Measurements from ENCODE around the gene TLR9. TPM values are rescaled to one million over a fixed set of nuclear protein-coding genes. Genes with fewer than 3 reads are reported as not detected.

TLR9 gene
- polyA plus RNA-seq, 3 donors: 0.09 to 0.27 (median 0.17) TPM

GRCh38 chr3:52249683-52250082 lies 24.2 kb upstream of the TLR9 start:
- DNase-seq (ENCODE audit: extremely low read depth in 1 of 11, low read depth in 9 of 11, low spot score in 4 of 11): no peak

- DNase-seq (ENCODE audit: extremely low read depth in 1 of 11, low read depth in 9 of 11, low spot score in 4 of 11): no peak
Observed at GRCh38 chr3:52248816-52249547, 23.5 kb upstream of the TLR9 start.

DNA sequence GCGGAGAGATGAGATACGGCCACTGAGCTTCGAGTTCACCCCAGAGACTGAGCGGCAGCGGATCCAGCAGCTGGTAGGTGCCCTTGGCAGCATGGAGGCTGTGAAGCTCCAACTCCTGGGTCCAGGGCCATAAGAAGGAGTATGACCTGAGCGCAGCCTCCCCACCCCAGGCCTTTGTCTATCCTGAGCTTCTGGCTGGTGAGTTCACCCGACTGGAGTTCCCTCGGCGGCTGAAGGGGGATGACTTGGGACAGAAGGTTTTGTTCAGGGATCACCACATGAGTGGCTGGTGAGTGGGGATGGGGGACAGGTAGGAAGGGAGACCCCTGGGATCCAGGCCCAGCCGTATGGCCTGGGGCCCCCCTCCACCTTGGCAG lies 22.7 kb upstream of the TLR9 start:
- DNase-seq (ENCODE audit: extremely low read depth in 1 of 11, low read depth in 9 of 11, low spot score in 4 of 11): no peak

DNA sequence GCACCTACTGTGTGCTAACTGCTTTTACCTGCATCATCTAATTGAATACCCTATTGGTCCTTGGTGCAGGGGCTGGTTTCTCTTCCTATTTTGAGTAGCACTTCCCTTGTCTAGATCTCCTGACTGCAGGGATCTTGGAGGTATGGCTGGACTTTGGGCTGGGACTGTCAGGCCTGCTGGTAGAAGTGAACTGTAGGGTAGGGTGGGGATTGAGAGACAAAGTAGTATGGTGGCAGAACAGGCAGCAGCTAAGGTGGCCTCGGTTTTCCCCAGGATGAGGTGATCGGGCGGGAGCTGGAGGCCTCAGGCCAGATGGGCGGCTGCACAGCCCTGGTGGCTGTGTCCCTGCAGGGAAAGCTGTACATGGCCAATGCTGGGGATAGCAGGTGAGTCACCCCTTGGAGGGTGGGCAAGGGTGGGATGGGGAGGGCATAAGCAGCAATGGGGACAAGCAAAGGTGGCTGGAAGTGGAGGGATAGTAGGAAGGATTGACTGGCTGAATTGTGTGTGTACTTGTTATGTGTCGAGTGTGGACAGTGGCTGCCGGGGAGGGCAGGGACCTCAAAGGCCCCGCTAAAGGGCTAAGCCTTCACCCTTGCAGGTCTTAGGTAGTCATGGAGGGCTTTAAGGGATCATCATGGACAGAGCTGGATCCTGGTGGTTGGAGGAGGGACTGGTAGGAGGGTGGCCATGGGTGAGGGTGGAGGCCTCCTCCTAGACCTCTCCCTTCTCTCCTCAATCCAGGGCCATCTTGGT lies 22.1 kb upstream of the TLR9 start:
- DNase-seq (ENCODE audit: extremely low read depth in 1 of 11, low read depth in 9 of 11, low spot score in 4 of 11): no peak

- no peak for DNase-seq (ENCODE audit: extremely low read depth in 1 of 11, low read depth in 9 of 11, low spot score in 4 of 11)
Observed at GRCh38 chr3:52246728-52247408, 21.4 kb upstream of the TLR9 start.

- no peak for DNase-seq (ENCODE audit: extremely low read depth in 1 of 11, low read depth in 9 of 11, low spot score in 4 of 11)
Observed at GRCh38 chr3:52246264-52246620, 20.8 kb upstream of the TLR9 start.

DNA sequence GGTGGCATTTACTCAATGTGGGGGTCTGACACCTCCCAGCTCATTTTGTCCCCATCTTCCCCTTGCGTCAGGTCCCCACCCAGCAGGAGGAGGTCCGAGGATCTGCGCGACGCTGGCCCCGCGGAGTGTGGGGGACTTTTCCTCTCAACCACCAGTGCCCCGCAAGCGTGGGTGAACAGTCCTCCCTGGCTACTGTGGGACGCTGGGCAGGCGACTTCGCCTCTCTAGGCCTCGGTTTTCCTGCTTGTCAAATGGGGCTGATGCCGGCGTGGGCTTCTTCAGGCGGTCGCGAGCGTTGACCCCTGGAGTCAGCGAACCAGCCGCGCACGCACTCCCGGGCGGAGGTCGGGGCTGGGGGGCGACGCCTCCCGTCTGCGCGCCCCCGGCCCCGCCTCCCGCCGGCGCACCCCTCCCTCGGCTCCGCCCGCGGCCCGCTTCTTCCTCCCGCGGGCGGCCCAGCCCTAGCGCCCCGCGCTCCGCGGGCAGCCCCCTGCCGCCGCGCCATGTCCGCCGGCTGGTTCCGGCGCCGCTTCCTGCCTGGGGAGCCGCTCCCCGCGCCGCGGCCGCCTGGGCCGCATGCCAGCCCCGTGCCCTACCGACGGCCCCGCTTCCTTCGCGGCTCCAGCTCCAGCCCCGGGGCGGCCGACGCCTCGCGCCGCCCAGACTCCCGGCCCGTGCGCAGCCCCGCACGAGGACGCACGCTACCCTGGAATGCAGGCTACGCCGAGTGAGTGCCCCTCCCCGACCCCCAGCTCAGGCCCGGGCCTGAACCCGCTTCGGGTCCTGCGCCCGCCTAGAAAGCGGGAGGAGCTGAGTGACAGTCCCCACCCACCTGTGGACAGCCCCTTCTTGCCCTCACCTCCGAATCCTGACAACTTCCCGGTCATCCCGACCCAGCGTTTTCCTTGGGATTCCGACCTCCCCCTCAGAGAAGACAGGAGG lies 20.1 kb upstream of the TLR9 start, which contains the start of gene PPM1M:
Gene PPM1M (plus strand): TSS at position 438 of the 942 bp plus-strand sequence. CDS start 66 bp downstream, at position 504.
- peak in 3 of 11 donors; percentile 34 to 45 (median 44) for DNase-seq (ENCODE audit: extremely low read depth in 1 of 11, low read depth in 9 of 11, low spot score in 4 of 11)

GRCh38 chr3:52243791-52244628 lies 18.6 kb upstream of the TLR9 start:
- no peak for DNase-seq (ENCODE audit: extremely low read depth in 1 of 11, low read depth in 9 of 11, low spot score in 4 of 11)

DNA sequence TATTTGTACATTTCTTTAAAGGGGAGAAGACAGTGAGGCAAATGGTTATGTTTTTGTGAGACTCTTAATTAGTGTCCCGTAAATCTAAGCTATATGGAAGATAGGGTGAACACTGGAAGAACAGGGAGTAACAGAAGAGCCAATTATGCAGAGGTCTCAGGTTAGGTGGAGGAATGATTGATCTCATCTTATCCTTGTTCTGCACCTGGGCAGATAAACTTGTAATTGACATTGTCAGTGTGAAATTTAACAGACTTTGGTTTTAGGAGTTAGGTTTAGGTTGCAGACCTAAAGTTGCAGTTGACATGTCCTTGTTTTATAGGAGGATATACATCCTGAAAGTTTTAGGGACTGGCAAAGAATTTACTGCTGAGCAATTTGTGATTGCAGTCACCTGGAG lies 16.6 kb upstream of the TLR9 start:
- no peak for DNase-seq (ENCODE audit: extremely low read depth in 1 of 11, low read depth in 9 of 11, low spot score in 4 of 11)

DNA sequence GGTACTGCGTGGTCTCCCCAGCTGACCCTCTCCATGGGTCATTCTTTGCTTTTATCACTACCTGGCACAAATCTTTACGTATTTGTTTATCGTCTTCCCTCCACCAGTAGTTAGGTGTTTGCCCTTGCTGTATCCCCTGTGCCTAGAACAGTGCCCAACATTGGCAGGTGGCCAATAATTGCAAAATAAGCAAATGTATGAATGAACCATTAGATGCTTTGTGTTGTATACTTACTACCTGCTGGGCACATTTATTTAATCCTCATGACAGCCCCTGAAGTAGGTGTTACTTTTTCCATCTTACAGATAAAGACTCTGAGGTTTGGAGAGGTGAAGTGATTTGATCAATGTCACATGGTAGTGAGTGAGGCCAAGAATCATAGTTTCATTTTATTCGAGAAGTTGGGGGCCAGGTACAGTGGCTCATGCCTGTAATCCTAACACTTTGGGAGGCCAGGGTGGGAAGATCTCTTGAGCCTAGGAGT lies 15.5 kb upstream of the TLR9 start:
- DNase-seq (ENCODE audit: extremely low read depth in 1 of 11, low read depth in 9 of 11, low spot score in 4 of 11): no peak

- no peak for DNase-seq (ENCODE audit: extremely low read depth in 1 of 11, low read depth in 9 of 11, low spot score in 4 of 11)
Observed at GRCh38 chr3:52240059-52240885, 14.8 kb upstream of the TLR9 start.

DNA sequence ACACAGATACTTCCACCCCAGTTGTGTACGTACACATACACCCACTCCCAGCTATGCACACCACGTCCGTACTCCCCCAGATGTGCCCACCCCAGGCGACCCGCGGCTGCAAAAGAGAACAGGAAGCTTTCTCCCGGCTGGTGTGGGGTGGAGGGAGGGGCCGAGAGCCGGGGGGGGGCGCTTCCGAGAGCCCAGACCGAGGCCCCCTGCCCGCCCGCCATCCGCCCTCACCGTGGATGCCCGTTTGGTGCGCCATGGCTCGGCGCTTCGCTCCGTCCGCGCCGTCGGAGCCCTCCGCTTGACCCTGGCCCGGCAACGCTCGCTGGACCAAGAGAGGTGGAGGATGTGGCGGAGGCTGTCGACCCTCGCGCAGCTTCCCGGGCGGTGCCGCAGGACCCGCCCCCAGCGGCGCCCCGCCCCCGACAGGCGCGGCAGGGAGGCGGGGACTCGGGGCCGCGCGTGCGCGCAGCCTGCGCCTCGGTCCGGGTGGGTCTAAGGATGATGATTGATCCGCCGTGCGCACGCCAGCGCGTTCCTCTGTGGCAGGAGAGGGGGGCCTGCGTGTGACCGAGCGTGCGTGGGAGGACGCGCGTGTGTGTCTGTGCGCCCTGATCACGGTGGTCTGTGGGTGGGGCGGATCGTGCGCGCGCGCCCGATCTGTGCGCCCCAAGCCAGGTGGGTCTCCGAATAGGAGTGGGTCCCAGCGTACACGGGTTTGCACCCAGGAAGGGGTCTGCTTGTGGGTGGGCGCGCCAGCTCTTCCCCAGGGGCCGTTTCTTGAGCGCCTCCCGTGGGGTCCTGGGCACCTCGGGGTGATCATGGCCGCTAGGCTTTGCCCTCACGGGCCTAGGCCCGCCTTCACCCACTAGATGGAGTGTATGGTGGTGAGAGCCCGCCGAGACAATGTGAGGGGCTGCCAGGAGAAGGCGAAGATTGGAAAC lies 13.6 kb upstream of the TLR9 start, which contains the start of gene TWF2:
Gene TWF2 (minus strand): TSS at position 398 of the 941 bp plus-strand sequence. CDS start 142 bp downstream, at position 256.
- peak in 8 of 11 donors; percentile 53 to 79 (median 74) for DNase-seq (ENCODE audit: extremely low read depth in 1 of 11, low read depth in 9 of 11, low spot score in 4 of 11)

GRCh38 chr3:52238193-52238760 lies 12.8 kb upstream of the TLR9 start:
- DNase-seq (ENCODE audit: extremely low read depth in 1 of 11, low read depth in 9 of 11, low spot score in 4 of 11): no peak

DNA sequence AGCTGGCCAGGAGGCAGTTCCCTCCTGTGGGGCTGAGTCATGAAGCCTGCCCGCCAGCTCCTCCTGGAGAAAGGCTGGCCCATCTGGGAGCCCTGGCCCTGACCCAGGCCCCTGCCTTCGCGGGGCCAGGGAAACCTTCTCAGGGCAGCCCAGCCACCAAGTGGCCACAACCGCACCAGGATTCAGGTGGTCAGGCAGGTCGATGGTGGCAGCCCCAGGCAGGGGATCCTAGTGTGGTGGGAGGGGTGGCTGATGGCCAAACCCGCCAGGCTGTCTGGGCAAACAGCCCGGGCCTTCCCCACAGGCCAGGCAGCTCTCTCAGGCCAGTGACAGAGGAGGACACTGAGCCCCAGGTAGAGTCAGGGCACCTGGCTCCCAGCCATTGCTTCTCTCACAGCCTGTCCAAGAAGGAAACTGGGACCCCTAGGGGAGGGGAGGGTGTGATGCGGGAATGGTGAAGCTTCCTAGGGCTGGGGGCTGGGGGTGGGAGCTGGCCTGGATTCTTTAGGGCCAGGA lies 12.3 kb upstream of the TLR9 start:
- no peak for DNase-seq (ENCODE audit: extremely low read depth in 1 of 11, low read depth in 9 of 11, low spot score in 4 of 11)

- no peak for DNase-seq (ENCODE audit: extremely low read depth in 1 of 11, low read depth in 9 of 11, low spot score in 4 of 11)
Observed at GRCh38 chr3:52237006-52237656, 11.7 kb upstream of the TLR9 start.

All from renal cortex interstitium (tissue), 11 donors.